NCI-H345 treated with DMSO at 0.1 percent for 48 hours (cell line): ENCODE results near the gene DYNLT2B.
"Not testable (repeated sequence)": the region's sequence is repeated elsewhere in the genome, so short reads cannot be mapped to it uniquely, and the experiment has no call there.

ENCODE experiments used
- DNase-seq: peaks from one replicate; lab custom pipeline; 2025; ENCODE audit not compliant: unreplicated experiment; lab: John Stamatoyannopoulos, UW

The DYNLT2B gene

GRCh38 chr3:196274585-196274984, 43.5 kb downstream of the DYNLT2B start:
- no peak for DNase-seq

- DNase-seq = no peak
These were observed 44.4 kb downstream of the DYNLT2B start for GRCh38 chr3:196273655-196274054.

- DNase-seq = no peak
These were observed 45.2 kb downstream of the DYNLT2B start for GRCh38 chr3:196272826-196273225.

GRCh38 chr3:196270499-196270898, 47.5 kb downstream of the DYNLT2B start:
- DNase-seq = no peak

GRCh38 chr3:196268284-196269163, 49.5 kb downstream of the DYNLT2B start:
- no peak for DNase-seq

GRCh38 chr3:196263819-196264218, 54.2 kb downstream of the DYNLT2B start:
- no peak for DNase-seq

GRCh38 chr3:196260784-196261183, 57.3 kb downstream of the DYNLT2B start:
- no peak for DNase-seq

DNA sequence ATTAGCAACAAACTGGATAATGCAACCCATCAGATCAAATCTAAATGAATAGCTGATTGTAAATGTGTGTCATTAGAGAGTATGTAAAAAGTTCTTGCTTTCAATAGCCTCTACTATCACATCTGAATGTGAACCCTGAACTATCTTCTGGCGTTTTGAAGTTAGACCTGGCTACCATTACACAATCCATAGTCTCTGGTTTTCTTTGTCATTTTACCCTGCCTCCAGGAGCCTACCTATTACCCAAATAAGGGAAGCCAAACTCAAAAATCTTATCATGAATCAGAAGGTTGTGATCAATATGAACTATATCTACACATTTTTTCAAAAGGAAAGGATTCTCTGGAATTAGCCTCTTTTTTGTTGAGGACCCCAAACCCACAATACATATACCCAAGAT, 62.3 kb downstream of the DYNLT2B start:
- DNase-seq = no peak

GRCh38 chr3:196254376-196255283, 63.4 kb downstream of the DYNLT2B start:
- no peak for DNase-seq

DNA sequence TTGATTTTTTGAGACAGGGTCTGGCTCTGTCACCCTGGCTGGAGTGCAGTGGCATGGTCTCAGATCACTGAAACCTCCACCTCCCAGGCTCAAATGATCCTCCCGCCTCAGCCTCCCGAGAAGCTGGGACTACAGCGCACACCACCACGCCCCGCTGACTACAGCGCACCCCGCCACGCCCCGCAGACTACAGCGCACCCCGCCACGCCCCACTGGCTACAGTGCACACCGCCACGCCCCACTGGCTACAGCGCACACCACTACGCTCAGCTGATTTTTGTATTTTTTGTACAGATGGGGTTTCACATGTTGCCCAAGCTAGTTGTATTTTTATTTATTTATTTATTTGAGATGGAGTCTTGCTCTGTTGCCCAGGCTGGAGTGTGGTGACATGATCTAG, 66.1 kb downstream of the DYNLT2B start:
- DNase-seq = no peak

DNA sequence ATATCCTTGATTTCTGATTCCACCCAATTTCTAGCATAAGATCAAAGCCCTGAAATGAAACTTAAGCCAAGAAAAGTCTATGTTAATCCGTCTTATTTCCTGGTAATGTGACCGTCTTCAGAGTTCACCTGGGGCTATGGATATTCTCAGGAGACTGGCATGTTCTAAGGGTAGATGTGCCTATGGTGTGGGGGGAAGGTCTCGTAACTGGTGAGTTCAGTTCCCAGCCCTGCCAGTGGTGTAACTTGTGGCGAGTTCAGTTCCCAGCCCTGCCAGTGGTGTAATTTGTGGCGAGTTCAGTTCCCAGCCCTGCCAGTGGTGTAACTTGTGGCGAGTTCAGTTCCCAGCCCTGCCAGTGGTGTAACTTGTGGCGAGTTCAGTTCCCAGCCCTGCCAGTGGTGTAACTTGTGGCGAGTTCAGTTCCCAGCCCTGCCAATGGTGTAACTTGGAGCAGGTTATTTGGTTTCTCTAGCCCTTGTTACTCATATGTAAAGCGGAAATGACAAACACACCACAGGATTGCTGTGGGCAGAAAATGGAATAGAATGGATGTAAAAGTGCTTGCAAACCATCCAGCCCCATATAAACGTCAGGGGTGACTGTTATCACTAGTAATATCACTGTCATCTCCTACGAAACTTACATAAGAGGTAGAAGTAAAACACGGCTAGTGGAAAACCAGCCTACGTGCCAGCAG, 71.3 kb downstream of the DYNLT2B start:
- DNase-seq = no peak

DNA sequence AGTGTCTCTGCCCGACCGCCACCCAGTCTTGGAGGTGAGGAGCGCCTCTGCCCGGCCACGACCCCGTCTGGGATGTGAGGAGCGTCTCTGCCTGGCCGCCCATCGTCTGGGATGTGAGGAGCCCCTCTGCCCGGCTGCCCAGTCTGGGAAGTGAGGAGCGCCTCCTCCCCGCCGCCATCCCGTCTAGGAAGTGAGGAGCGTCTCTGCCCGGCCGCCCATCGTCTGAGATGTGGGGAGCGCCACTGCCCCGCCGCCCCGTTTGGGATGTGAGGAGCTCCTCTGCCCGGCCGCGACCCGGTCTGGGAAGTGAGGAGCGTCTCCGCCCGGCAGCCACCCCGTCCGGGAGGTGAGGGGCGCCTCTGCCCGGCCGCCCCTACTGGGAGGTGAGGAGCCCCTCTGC, 73.9 kb downstream of the DYNLT2B start:
- not testable (repeated sequence) for DNase-seq

- no peak for DNase-seq
These were observed 76.3 kb downstream of the DYNLT2B start for GRCh38 chr3:196241704-196242103.
